Activated CD4-positive, alpha-beta T cell treated with anti-CD3 and anti-CD28 coated beads for 48 hours (primary cell): ENCODE measurements around the gene SLC38A9.
A peak's percentile ranks its signal among the peaks of the same experiment; 100 is the strongest.
"Not testable (repeated sequence)": the region's sequence is repeated elsewhere in the genome, so short reads cannot be mapped to it uniquely, and the experiment has no call there.

Source experiments
- DNase-seq: peaks from one replicate; pipeline ENCODE4 v3.0.0-alpha.2; 2020

Gene SLC38A9

GRCh38 chr5:55608595-55609349, 103.4 kb downstream of the SLC38A9 start:
- no peak for DNase-seq

DNA sequence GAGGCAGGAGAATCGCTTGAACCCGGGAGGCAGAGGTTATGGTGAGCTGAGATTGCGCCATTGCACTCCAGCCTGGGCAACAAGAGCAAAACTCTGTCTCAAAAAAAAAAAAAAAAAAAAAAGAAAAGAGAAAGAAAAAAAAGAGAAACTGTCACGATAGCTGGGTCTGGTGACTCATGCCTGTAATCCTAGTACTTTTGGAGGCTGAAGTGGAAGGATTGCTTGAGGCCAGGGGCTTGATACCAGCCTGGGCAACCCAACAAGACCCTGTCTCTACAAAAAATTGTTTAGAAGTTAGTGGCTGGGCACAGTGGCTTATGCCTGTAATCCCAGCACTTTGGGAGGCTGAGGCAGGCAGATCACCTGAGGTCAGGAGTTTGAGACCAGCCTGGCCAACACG, 104.8 kb downstream of the SLC38A9 start:
- not testable (repeated sequence) for DNase-seq

GRCh38 chr5:55604611-55605067, 107.5 kb downstream of the SLC38A9 start:
- no peak for DNase-seq

DNA sequence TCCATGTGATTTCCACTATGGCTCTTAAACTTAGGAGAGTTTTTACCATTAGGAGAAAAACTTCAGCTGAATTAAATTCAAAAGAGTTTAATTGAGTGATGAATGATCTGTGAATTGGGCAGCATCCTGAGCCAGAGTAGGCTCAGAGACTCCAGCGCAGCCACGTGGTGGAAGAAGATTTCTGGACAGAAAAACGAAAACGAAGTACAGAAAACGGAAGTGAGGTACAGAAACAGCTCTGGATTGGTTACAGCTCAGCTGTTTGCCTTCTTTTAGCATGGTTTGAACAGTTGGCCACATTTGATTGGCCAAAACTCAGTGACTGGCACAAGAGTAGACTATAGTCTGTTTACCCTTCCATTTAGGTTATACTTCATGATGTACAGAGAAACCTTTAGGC, 108.2 kb downstream of the SLC38A9 start:
- no peak for DNase-seq

- no peak for DNase-seq
These were observed 110.5 kb downstream of the SLC38A9 start for GRCh38 chr5:55601628-55602027.

GRCh38 chr5:55601204-55601618, 110.9 kb downstream of the SLC38A9 start:
- no peak for DNase-seq

DNA sequence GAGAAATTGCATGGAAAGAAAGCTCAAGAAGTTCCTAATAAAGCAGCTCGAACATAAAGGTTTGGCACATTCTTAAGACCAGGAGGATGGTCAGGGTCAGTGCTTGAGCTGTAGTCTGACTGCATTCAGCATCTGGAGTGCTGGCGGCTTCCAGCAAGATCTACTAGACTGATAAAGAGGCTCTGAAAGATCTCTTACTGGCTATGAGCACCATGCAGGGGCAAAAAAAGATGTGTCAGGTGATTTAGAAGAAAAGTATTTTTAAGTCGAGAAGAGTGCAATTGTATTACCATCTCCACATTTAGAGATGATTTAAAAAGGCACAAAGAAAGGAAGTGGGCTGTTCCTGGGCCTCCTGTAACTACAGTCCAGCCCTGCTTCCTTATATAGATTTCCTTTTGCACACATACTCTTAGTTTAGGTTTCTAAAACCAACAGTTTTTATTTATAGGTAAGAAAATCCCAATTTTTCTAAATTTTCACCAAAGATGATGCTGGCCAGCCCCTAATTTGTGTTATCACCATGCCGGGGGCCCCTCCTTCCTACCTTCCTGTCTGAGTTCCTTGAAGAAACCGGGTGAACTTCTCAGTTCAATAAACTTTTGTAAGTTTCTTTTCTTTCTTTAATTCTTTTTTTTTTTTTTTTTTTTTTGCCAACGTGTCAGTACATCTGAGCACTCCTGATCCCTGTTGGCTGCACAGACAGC, 111.5 kb downstream of the SLC38A9 start:
- no peak for DNase-seq

DNA sequence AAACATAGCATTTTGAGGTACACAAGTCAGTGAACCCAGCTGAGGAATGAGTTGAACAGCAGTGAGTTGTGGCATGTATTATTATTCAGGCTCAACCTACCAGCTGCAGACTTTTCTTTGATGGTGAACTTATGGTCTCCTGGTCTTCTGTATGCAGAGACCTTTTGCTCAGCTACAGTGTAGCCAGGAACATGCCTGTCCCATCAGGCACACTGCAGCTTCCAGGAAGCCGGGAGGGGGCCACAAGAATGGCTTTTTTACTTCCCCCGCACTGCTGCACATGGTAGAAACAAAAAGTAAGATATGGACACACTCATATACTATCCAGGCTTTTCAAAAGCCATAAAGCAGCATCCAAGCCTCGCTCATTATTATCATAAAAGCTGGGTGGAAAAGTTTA, 112.0 kb downstream of the SLC38A9 start:
- DNase-seq, result no peak

DNA sequence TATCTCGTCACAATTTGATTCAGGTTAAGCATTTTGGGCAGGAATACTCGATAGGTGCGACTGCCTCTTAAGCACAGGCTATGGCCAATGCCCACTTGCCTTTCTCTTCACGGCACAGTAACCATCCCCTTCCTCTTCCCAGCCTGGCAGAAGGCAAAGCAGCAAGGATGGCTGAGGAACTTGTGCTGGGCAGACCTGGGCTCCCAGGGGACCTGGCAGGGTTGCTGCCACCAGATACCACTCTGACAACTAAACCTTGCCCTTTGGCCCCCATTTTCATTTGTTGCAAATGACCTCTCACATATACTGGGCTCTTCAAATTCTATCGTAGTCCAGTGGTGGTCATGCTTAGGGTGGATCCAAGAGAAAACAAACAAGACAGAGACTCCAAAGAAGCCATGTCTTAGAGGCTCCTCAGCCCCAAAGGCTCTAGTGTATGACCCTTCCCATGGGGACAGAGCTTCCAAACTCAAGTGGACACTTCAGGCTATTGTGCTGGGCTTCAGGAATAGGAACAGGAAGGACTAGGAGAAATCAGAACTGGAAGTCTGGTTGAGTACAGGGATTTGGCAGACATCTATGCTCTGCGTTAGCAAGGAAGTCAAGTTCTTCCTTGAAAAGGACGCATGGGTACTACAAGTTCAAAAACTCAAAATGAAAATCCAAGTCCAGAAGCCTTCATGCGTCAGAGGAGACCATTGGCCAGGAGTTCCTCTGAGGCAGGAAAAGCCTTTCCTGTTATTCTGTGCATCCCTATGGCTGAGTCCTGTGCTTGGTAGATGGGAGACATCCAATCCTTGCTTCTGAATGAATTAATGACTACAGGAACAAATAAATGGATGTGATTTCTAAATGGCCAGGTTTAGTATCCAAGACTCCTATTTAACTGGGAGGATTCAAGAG, 112.7 kb downstream of the SLC38A9 start:
- DNase-seq, result no peak

DNA sequence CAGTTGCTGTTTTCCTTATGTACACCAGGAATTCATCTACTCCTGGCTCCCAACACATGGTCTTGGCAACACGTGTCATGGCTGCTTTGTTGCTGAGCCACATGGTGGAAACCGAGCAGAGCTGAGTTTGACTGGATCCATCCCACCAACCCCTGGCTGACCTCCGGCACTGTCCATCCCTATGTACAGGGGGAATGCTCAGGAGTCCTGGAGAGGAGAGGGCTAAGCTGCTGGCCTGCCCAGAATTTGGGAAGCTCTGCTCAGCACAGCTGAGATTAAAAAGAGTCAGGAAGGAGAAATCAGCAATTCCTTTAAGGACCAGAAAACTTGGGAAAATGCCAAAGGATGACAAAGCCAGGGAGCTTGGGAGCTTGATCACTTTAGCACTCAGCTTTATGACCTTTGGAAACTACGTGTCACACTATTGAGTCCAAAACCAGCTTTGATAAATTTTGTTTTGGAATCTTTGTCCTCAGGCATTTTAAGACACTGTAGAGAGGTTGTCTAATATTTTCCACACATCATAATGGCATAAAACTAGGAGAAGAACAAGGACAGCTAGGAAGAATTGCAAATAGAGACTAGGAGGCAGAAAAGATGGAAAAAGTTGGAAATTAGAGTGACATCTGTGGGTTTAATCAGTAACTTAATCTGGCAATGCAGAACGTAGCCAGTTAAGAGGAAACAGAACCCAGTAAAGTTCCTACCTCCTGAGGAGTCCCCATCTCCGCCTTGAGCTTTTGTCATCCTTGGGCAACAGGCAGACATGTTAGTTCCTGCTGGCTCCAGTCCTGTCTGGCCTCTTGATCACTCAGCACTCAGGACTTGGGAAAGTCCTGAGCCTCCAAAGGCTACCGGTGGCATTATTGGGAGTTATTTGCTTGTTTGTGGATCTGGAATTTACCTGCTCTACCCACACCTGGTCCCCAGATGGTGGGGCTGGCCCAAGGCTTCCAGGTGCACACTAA, 114.8 kb downstream of the SLC38A9 start:
- DNase-seq, result no peak

- DNase-seq, result no peak
These were observed 117.5 kb downstream of the SLC38A9 start for GRCh38 chr5:55594671-55595070.

- DNase-seq, result no peak
These were observed 119.0 kb downstream of the SLC38A9 start for GRCh38 chr5:55593115-55593472.

- no peak for DNase-seq
These were observed 119.6 kb downstream of the SLC38A9 start for GRCh38 chr5:55592388-55593114.

DNA sequence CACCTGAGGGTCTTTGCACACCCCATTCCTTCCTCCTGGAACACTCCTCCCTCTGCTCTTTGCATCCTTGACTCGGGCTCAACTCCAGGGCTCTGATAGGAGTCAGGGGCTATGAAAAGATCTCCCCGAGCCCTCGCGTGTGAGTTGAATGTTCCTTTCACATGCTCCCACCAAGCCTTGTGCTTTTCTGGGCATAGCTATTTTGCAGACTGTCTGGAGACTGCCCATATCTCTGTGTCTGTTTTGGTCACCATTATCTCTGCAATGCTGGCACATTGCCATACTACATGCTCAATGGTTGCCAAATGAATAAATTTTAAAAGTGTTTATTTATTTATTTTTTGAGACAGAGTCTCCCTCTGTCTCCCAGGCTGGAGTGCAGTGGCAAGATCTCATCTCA, 120.4 kb downstream of the SLC38A9 start:
- no peak for DNase-seq

DNA sequence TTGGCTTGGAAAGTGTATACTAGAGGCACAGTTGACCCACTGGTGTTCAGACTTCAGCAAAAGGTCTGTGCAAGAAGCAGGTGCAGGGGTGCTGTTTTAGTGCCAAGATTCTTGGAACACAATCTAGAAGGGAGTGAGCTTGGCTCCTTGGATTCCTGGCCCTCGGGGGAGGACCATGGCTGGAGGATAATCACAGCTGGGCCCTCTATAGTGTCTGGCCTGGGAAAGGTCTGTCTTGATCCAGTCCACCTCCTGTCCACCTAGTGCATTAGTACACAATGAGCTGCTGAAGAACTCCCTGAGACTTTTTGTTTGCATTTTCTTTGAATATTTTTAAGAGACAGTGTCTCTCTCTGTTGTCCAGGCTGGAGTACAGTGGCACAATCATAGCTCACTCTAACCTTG, 126.9 kb downstream of the SLC38A9 start:
- no peak for DNase-seq

GRCh38 chr5:55584398-55585205, 127.5 kb downstream of the SLC38A9 start:
- no peak for DNase-seq

DNA sequence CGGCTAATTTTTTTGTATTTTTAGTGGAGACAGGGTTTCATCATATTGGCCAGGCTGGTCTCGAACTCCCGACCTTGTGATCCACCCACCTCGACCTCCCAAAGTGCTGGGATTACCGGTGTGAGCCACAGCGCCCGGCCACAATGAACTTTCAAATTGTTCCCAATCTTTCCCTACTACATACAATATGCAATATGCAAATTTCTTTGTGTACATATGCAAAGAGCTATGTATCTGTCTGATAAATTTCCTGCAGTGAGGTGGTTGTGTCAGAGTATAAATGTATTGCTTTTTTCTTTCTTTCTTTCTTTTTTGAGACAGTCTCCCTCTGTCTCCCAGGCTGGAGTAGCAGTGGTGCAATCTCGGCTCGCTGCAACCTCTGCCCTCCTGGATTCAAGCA, 128.5 kb downstream of the SLC38A9 start:
- DNase-seq, result no peak

DNA sequence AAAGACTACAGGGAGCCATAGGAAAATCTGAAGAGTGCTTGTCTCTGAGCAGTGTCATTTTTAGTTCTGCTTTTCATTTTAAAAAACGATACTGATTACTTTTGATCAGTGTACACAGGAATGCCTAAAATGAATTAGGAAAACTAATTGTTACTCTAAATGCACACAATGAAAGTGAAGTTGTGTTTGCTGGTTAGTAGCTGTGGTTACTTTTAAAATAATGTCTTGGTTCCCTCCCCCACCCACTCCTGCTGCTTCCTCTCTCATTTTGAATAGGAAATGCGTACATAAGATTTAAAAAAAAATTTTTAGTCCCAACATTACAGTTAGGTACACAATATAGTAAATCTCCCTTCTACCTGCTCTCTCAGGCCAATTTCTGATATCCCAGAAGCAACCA, 129.9 kb downstream of the SLC38A9 start:
- DNase-seq, result peak; percentile 12

- no peak for DNase-seq
These were observed 132.1 kb downstream of the SLC38A9 start for GRCh38 chr5:55580042-55580441.

- no peak for DNase-seq
These were observed 133.4 kb downstream of the SLC38A9 start for GRCh38 chr5:55578771-55579170.
